Stimulated activated CD8-positive, alpha-beta memory T cell treated with anti-CD3 and anti-CD28 coated beads, Interleukin-7, amount 100 ng/mL, for 24 hours (primary cell): ENCODE data around the gene ADNP.

ENCODE experiments used
- DNase-seq: peaks from one replicate; pipeline ENCODE4 v3.0.0-alpha.2; 2020; ENCODE audit warnings: low read depth

ADNP gene

DNA sequence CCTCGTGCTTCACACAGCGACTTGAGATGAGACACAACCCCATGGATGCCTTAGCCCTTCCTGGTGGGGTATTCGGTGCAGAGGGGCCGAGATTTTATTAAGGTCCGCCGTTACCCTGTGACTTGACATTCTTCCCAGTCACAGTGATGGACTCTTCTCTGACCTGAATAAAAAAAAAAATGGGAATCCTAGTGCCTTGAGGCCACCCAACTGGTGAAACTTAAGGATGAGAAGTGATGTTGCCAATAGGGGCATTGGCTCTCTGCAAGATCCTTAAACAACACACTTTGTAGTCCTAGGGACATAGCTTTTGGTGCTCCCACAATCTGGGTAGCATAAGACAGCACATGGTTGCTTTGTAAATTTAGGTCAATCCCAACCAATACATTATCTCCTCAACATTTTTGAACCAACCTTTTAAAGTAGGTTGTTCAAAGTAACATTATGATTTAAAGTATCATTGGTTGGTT lies 814 bp upstream of the ADNP start:
- DNase-seq, result no peak

- no peak for DNase-seq
Measured at GRCh38 chr20:50930976-50931305, 296 bp downstream of the ADNP start.

DNA sequence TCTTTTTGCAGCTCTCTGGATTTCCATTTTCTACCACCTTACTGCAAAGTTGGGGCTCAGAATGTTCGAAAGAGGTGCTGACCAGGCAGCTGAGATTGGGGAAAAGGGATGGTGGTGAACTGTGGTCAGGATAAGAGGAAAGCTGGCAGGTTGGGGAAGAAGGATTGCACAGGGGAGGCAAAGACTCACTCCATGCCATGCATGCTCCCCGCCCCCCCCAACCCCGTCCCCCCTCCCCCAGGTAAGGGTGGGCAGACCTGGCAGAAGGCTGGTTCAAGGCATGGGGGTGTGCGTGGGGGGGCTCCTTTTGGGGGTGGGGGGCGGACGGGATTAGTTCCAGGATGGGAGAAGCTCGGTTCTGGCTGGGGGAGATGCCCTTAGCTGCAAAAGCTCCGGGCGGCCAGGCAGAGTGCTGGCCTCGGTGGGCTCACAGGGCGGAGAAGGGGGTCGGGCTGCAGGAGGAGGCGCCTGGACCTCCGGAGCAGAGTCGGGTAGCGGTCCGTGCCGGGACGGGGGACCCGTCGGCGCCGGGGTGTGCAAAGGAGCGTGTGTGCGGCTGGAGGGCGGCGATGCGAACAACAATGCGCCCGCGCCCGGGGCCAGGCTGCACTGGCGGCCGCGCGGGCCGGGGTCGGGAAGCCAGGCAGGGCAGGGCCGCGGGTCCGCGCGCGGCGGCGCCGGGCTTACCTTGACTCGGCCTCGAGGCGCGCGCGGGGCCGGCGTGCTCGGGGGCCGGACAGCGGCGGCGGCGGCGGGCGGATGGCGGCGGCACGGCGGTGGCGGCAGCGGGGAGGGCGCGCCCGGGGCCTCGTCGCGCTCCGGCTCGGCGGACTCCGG lies 880 bp downstream of the ADNP start:
- no peak for DNase-seq

- peak; percentile 85 for DNase-seq
Measured at GRCh38 chr20:50929299-50930138, 1.7 kb downstream of the ADNP start.

- DNase-seq, result no peak
Measured at GRCh38 chr20:50928469-50928868, 2.8 kb downstream of the ADNP start.

GRCh38 chr20:50926530-50926929 lies 4.7 kb downstream of the ADNP start:
- no peak for DNase-seq

GRCh38 chr20:50924261-50924920 lies 6.8 kb downstream of the ADNP start:
- no peak for DNase-seq

DNA sequence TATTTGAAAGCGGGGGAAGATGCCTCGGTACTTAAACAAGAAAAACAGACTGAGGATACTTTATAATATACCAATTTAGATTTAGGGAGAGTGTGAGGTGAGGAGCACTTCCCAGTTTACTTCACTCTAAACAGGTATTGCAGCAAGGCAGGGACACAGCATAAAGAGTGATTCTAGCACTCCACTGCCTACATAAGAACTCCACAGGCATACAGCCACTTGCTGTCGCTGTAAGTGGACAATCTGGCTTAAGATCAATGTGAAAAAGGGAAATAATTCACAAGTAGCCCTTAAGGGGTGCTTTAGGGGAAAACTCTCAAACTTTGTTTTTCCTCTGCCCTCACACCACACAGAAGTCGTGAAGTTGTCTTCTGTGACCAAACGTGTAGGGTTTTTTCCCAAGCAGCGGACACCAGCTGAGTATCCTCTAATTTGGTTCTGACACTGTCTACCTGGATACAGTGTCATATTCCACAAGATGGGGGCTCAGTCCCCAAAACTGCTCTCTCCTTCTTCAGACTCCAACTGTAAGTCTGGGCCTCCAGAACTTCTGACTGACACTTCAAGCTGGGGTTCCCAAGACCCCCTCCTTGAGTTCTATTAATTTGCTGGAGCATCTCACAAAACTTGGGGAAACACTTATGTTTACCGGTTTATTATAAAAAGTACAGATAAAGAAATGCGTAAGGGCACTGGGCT lies 9.3 kb downstream of the ADNP start:
- no peak for DNase-seq

DNA sequence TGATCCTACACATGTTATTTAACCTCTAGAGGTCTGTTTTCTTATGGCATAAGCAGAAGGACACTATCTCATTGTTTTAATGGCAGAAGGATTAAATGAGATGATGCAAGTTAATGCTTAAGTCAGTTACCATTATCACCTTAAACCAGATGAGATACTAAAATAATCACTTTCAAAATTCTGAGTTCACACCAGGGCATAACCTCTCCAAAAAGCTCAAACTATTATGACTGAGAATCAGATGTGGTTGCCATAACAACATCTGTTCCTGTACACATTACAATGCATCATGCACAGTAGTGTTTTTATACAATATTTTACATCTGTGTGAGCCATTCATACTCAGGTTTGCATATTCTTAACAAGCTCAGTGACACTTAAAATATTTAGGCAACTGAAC lies 10.2 kb downstream of the ADNP start:
- no peak for DNase-seq

GRCh38 chr20:50919567-50919966 lies 11.7 kb downstream of the ADNP start:
- DNase-seq, result no peak

DNA sequence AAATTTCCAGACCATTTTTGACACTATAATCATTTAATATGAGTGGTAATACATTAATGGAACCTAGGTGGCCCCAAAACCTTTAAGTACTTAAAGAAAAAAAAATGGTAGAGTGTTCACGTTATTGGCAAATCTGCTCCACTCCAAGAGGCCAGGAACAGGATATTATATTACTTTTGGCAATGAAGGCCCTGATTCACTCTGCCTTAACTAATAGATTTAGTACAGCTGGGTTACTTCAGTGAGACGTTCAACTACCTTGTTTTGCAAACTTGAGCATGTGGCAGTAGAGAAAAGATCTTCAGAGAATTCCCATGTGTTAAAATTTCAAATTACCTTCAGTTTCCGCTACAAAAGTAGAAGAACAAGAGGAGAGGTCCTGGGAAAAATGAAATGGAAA lies 12.8 kb downstream of the ADNP start:
- DNase-seq, result no peak

GRCh38 chr20:50916934-50917333 lies 14.3 kb downstream of the ADNP start:
- DNase-seq, result no peak

DNA sequence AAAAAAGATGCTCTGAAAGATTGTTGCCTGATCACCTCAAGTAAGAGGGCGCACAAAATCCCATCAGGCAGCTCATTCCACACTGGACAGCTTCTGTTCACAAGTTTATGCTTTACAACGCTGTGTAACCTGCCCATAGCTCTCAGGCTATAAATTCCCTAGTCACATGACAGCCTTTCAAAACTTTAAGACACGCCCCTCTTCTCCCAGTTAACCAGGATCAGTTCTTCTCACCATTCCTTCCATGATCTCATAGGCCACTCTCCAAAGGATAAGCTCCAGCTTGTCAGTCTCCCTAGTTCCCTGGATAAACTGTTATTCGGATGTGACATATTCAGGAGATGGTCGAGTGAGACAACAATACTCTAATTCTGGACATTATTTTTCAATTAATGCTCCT lies 15.0 kb downstream of the ADNP start:
- DNase-seq, result no peak

GRCh38 chr20:50915424-50915823 lies 15.8 kb downstream of the ADNP start:
- DNase-seq, result no peak

- DNase-seq, result no peak
Measured at GRCh38 chr20:50913690-50914375, 17.4 kb downstream of the ADNP start.

DNA sequence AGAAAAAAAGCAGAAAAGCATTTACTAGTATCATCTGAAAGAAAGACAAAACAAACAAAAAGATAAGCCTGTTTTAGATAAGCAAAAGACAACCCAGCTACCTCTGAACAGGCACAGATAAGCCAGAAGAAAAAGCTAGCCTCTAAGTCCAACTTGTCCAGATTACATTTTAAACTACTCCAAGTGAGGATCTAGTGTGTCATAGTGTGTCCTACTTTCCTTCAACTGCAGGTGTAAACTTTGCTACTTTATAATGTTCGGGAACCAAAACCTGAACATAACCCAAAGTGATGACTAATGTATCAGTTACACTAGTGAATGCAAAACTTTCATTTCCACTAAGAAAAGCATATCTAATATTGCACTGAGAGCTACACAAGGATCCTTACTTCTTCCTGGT lies 19.5 kb downstream of the ADNP start:
- no peak for DNase-seq

DNA sequence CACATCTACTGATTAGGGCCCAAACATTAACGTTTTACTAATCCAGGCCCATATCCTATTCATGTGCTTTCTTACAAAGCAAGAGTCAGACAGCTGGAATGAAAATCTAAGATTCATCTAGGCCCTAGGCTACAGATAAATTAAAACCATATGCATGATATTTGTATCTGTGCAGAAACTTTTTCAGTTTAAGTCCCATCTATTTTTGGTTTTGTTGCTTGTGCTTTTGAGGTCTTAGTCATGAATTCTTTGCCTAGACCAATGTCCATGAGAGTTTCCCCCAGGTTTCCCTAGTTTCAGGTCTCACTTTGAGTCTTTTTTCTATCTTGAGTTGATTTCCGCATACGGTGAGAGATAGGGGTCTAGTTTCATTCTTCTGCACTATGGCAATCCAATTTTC lies 20.2 kb downstream of the ADNP start:
- no peak for DNase-seq

DNA sequence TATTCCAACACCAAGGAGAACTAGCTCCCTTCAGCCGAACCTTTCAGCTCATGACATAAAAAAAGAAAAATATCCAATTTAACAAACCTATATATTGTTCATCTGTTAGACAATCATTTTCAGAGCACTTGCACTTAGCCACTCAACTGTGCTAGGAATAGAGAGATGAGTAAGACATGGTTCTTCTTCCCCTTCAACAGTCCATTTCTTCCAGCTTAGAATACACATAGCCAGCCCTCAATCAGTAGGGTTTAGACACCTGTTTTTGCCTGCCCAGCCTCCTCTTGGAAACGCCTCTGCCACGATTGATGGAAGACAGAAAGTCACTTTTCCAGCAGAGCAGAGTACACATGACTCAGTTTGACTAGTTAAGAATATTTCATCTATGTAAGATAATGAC lies 21.8 kb downstream of the ADNP start:
- no peak for DNase-seq

DNA sequence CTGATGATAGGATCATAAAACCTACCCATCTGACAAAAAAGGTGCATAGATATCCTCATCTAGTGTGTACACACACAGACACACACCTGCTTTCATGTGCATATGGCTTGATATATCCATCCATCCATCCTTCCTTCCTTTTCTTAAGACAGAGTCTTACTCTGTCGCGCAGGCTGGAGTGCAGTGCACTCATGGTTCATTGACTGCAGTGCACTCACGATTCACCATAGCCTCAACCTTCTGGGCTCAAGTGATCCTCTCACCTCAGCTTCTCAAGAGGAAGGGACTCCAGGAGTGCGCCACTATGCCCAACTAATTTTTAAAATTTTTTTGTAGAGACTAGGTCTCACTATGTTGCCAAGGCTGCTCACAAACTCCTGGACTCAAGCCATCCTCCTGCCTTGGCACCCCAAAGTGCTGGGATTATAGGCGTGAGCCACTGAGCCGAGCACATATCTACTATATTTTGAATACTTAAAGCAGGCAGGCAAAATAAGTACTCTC lies 27.1 kb downstream of the ADNP start:
- no peak for DNase-seq

DNA sequence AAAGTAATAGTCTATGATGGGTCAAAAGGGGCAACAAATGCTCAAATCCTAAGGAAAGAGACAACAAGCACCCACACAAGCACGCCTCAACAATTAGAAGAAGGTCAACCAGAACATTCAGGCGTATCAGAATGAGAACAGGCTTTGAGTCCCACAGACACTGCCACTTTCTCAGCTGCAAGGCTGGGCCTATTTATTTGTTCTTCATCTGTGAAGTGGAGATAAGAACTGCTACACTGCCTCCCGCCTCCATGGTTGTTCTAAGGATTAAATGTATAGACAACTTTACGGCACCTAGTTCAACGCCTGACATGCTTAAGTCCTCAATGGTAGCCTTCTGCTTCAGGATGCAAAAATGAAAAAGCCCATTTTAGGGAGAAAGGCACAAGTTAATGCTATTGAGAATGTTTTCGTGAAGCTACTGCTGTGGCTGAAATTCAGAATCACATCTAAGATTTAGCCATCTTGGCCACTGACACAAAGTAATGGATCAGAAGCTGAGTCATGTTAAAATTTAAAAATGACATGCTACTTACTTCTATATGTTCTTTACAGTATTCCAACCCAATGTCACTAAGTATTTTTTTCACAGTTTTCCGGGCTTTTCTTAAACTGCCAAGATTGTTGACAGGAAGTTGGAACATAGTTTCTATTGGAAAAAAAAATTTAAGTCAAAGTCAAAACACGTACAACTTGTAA lies 27.7 kb downstream of the ADNP start:
- no peak for DNase-seq

DNA sequence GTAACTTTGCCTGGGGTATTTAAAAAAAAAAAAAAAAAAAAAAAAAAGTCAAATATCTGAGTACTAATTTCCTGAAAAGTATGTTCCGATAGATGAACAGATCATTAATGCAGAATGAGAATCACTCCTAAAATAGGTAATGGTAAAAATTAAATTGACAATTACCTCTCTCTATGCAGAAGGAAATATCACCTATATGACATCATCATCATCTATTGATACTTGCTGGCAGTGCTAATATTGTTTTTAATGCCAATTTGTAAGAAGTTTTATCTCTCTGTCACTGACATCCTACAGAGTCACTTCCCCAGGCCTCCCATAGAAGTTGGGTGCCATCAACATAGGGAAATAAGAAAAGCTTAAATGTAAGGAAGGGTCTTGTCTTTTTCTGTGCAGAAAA lies 29.9 kb downstream of the ADNP start:
- DNase-seq, result no peak
